NCI-H1092 (cell line): ENCODE data around the gene DLGAP1.
"Not testable (repeated sequence)": the region's sequence is repeated elsewhere in the genome, so short reads cannot be mapped to it uniquely, and the experiment has no call there.

Source experiments
- DNase-seq: peaks from one replicate; lab custom pipeline; 2025; lab: John Stamatoyannopoulos, UW

DLGAP1 gene

DNA sequence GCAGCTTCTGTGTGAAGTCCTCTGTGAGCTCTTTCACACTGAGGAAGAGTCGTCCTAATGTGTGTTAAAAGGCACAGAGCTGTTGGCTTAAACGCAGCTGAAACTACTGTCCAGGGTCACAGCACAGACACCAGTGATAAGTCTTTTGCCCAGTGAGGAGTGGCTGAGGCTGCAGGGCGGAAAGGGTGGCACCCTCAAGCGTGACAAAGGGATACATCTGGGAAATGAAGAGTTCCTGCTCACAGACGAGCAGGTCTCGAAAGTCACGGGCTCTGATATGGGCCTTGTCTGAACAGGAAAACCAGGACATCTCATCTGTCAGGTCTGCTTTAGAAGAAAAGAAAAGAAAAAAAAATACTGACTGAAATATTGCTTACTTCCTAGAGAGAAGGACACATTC lies 968.6 kb downstream of the DLGAP1 start:
- DNase-seq = no peak

GRCh38 chr18:3485153-3486149 lies 969.7 kb downstream of the DLGAP1 start:
- no peak for DNase-seq

DNA sequence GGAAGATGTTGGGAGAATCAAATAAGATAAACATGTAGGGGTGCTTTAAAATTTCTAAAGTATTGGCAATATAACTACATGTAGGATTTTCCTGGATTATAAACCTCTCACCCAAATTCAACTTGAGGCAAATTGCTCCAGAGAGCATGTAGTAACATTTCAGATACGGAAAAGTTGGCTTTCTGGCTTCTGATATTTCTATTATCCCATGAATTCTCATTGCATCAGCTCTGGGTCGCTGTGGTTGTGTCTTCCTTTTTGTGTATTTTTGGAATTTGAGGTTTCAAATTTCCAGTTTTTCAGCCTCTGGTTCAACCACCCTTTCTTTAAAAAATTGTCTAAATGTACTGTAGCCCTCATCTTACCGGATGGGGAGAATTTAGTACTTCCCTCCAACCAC lies 972.8 kb downstream of the DLGAP1 start:
- DNase-seq = no peak

- no peak for DNase-seq
Observed at GRCh38 chr18:3481696-3482210, 973.4 kb downstream of the DLGAP1 start.

- DNase-seq = no peak
Observed at GRCh38 chr18:3480827-3481573, 974.1 kb downstream of the DLGAP1 start.

- DNase-seq = no peak
Observed at GRCh38 chr18:3479978-3480509, 975.1 kb downstream of the DLGAP1 start.

DNA sequence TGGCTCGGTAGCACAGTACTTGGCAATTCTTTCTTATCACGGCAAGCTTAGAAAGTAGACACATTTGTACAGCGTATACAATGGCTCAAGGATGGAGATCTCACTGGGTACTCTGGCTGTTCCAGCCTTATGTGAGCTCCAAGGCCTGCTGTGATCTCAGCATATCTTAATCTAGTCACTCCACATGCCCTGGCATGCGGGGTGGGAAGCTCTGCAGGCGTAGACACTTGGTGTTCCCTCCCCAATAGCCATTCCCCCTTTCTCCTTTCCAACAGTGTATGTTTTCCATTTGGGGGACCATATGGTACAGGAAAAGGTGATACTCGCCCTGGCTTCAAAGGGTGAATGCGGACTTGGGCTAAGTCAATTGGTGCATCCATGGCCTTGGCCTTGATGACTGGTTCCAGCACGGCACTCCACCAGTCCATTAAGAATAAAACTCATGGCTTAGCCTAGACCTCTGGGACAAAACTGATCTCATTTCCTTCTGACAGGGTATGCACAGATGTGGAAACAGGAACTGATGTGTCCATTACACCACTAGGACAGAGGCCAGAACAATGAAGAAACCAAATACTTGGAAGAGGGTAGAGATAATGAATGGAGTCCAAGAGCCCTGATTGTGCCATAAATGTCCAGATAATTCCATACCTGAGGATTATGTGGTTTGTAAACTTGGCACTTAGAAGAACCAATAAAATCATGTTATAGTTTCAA lies 976.7 kb downstream of the DLGAP1 start:
- DNase-seq = no peak

DNA sequence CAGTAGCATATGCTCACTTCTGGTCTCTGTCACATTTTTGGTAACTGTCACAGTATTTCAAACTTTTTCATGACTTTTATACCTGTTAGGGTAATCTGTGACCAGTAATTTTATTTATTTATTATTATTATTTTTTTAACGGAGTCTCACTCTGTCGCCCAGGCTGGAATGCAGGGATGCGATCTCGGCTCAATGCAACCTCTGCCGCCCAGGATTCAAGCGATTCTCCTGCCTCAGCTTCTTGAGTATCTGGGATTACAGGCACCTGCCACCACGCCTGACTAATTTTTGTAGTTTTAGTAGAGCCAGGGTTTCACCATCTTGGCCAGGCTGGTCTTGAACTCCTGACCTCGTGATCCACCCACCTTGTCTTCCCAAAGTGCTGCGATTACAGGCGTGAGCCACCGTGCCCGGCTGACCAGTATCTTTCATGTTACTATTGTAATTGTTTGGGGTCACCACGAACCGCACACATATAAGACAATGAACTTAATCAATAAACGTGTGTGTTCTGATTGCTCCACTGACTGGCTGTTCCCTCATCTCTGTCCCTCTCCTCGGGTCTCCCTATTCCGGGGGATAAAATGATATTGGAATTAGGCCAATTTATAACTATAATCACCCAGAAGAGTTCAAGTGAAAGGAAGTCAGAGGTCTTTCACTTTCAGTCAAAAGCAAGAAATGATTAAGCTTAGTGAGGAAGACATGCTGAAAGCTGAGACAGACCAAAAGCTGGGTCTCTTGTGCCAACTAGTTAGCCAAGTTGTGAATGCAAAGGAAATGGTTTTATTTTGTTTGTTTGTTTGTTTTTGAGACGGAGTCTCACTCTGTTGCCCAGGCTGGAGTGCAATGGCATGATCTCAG lies 982.2 kb downstream of the DLGAP1 start:
- no peak for DNase-seq

DNA sequence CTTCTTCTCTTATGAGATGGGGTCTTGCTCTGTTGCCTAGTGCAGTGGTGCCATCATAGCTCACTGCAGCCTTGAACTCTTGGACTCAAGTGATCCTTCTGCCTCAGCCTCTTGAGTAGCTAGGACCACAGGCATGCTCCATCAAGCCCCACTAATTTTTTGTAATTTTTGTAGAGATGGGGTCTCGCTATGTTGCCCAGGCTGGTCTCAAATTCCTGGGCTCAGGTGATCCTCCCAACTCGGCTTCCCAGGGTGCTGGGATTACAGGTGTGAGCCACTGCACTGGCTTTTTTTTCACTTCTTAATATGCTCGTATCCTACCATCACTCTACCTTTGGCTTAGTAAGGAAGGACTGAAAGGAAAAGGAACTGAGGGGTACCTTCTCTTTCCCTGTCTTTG lies 983.0 kb downstream of the DLGAP1 start:
- DNase-seq = not testable (repeated sequence)

- no peak for DNase-seq
Observed at GRCh38 chr18:3471141-3471648, 983.9 kb downstream of the DLGAP1 start.

DNA sequence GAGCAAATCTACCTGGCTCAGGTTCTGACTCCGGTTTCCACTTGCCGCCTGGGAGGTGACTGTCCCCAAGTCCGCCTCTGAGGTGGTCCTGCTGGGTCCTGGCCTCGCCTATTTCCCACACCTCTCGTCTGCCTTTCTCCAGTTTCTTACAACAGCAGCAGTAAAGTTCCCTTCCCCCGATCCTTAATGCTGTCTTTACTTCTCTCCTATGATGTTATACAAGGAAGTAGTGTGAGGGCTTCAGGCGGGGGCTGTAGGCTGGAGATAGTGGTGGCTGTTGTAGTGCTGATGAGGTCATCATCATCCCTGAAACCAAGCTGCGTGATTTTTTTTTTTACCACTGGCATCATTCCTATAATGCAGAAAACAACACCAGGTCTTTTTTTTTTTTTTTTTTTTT lies 986.3 kb downstream of the DLGAP1 start:
- no peak for DNase-seq

DNA sequence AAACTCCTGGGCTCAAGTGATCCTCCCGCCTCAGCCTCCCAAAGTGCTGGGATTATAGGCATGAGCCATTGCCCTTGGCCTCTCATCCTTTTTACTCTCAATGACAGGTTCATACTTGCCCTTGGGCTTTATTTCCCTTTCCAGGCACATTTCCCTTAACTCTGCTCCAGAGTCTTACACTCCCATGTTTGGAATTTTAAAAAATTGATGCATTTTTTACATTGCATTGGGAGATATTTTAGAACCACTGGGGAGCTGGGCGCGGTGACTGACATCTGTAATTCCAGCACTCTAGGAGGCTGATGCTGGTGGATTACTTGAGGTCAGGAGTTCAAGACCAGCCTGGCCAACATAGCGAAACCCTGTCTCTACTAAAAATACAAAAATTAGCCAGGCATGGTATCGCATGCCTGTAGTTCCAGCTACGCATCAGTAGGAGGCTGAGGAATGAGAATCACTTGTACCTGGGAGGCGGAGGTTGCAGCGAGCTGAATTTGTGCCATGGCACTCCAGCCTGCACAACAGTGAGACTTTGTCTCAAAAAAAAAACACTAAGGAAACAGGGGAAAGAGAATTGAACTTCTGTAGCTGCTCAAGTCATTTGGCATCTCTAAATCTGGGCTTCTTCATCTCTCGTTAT lies 986.9 kb downstream of the DLGAP1 start:
- no peak for DNase-seq

DNA sequence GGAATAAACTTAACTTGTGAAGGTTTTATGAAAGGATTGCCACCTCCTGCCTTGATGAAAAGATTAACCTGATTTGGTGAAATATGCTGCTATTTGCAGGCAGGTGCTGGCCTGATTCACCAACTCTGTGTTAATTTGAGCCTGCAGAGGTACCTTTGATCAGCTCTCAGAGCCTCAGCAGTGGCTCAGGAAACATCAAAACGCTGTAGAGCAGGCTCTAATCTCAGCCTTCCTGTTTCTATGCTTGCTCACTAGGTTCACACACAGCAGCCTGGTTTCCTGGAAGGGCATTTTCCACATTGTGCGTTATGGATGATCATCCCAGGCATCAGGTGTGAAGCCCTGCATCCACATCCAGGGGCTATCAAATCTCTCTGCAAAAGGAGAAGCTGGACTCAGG lies 988.2 kb downstream of the DLGAP1 start:
- DNase-seq = no peak

- DNase-seq = no peak
Observed at GRCh38 chr18:3466045-3466444, 989.1 kb downstream of the DLGAP1 start.

GRCh38 chr18:3463051-3463450 lies 992.1 kb downstream of the DLGAP1 start:
- DNase-seq = no peak

DNA sequence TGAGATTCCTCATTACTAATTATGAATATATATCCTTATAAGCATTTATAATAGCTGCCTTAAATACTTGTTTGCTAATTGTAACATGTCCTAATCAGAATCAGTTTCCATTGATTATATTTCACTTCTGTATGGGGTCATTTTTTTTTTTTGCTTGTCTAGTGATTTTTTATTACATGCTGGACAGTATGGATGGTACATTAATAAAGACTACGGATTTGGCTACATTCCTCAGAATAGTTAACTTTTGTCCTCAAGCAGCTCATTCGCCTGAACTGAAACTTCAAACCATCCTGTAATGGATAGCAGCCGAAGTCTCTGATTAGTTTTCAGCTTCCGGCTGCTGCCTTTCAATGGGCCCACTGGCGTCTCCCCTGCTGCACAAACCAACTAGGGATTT lies 993.4 kb downstream of the DLGAP1 start:
- no peak for DNase-seq

GRCh38 chr18:3460823-3461398 lies 994.2 kb downstream of the DLGAP1 start:
- DNase-seq = no peak

DNA sequence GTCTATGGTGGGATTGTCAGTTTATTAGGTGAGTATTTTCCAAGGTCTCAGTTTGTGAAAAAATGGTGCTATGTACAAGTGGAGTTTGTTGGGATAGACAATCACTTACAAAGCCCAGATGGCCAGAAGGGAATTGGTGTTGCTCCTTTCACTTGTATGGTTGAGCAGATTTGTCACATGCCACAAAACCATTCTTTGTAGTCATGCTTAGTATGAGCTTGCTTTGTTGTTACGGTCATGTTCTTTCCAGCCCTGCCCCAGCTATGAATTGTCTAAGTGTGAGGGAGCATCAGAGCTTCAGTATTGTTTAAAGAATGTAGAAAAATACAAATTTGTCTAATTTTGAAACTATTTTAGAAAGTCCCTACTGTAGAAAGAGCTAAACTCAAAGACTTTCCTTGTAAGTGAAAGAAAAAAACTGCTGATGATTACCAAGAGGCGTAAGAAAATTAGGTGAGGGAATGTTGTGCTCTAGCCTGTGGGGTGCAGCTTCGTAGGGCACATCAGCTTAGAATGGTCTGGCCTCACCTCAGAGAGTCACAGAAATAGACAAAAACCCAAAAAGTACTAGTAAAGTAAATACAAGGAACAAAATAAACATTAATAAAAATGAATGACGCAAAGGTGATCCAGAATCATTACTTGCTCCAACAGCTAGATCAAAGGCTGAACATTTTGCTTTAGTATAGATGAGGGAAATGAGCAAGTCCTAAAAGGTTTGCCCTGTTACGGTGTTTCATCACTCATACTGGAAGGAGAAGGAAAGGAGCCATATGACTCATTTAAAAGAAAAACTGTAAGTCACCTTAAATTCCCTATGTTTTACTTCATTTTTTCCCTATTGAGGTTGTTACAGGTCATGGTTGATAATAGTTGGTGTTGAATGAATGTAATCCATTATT lies 995.9 kb downstream of the DLGAP1 start:
- DNase-seq = no peak

- DNase-seq = no peak
Observed at GRCh38 chr18:3458378-3458777, 996.7 kb downstream of the DLGAP1 start.
